A549 (cell line): ENCODE data around the gene LRRC45. TPM values are rescaled to one million over a fixed set of nuclear protein-coding genes. Genes with fewer than 3 reads are reported as not detected.

Experiments used
- ATAC-seq, 2 experiments: fragments of 200-7000 bp in 1 of 2; fragments of >200 bp in 1 of 2; cut with Nextera tagmentation in 1 of 2; cut with Tn5 transposase in 1 of 2; 3 replicates each; pipeline versions ENCODE4 v1.8.0 to v1.9.1; 2018 to 2020; ENCODE audit warnings: mild to moderate bottlenecking in 1 of 2, moderate library complexity in 1 of 2
- CTCF ChIA-PET: fragments of 300-600 bp; sonication (Branson Sonifier 250); formaldehyde crosslinking; extraction: SDS; loops from one replicate; lab custom pipeline; 2021; ENCODE audit warnings: antibody characterized with exemption, inconsistent platforms; lab: Yijun Ruan, JAX
- POLR2A ChIA-PET: fragments of 350-600 bp; formaldehyde crosslinking; extraction: SDS; loops from one replicate; lab custom pipeline; 2021; ENCODE audit warnings: antibody characterized with exemption, inconsistent platforms; lab: Yijun Ruan, JAX
- DNase-seq, 2 experiments: peaks; one replicate each; pipeline versions ENCODE4 v3.0.0 to v3.0.0-alpha.2; 2011 to 2016; ENCODE audit warnings: low read depth in 1 of 2, low spot score in 1 of 2
- FAIRE-seq: peaks from 2 replicates; lab custom pipeline; 2011; peaks lifted over from hg19 to GRCh38; lab: Jason Lieb, UNC
- H3K27ac ChIP-seq, 2 experiments: fragments of >200 bp; sonication (Bioruptor Twin); formaldehyde crosslinking; 3 replicates each; pipeline ENCODE4 v1.5.1; 2016 to 2017
- H3K4me1 ChIP-seq: fragments of >200 bp; sonication (Bioruptor Twin); formaldehyde crosslinking; 3 replicates; pipeline ENCODE4 v1.6.1; 2016
- H3K4me2 ChIP-seq: fragments of >200 bp; sonication (Bioruptor Twin); formaldehyde crosslinking; 3 replicates; pipeline ENCODE4 v1.6.1; 2016
- H3K4me3 ChIP-seq: fragments of >200 bp; sonication (Bioruptor Twin); formaldehyde crosslinking; 3 replicates; pipeline ENCODE4 v1.5.1; 2016
- H3K9me3 ChIP-seq: fragments of >200 bp; sonication (Bioruptor Twin); formaldehyde crosslinking; 3 replicates; pipeline ENCODE4 v1.6.1; 2016
- BHLHE40 ChIP-seq: IDR thresholded peaks from 2 replicates; pipeline ENCODE4 v1.6.1; 2012; ENCODE audit warnings: low read depth, low read length, inconsistent platforms
- CHD2 ChIP-seq: fragments of 150-350 bp; IDR thresholded peaks from 2 replicates; pipeline ENCODE4 v1.6.1; 2014; ENCODE audit warnings: low read length; ENCODE audit not compliant: partially characterized antibody
- EP300 ChIP-seq, 2 experiments: fragments of >200 bp; sonication (Bioruptor Twin); formaldehyde crosslinking; IDR thresholded peaks; 2 replicates in 1 of 2; 3 replicates in 1 of 2; pipeline ENCODE4 v1.6.1; 2016 to 2017
- FOSB ChIP-seq: fragments of 250-450 bp; sonication (Bioruptor Pico); IDR thresholded peaks from 2 replicates; pipeline ENCODE4 v1.5.0; 2020; ENCODE audit warnings: mild to moderate bottlenecking, moderate library complexity
- FOXS1 ChIP-seq: fragments of 250-450 bp; sonication (Bioruptor Pico); IDR thresholded peaks from 2 replicates; pipeline ENCODE4 v1.5.0; 2020; ENCODE audit warnings: mild to moderate bottlenecking, moderate library complexity
- GATA3 ChIP-seq: IDR thresholded peaks from 2 replicates; pipeline ENCODE4 v1.6.1; 2012; ENCODE audit warnings: borderline replicate concordance
- HDAC2 ChIP-seq: fragments of 200-600 bp; sonication (generic); IDR thresholded peaks from 2 replicates; pipeline ENCODE4 v1.6.1; 2016
- HOXA7 ChIP-seq: fragments of 250-450 bp; sonication (Bioruptor Pico); IDR thresholded peaks from 2 replicates; pipeline ENCODE4 v1.5.0; 2020; ENCODE audit warnings: mild to moderate bottlenecking, moderate library complexity
- HOXB5 ChIP-seq: fragments of 250-450 bp; sonication (Bioruptor Pico); IDR thresholded peaks from 2 replicates; pipeline ENCODE4 v1.5.0; 2020; ENCODE audit warnings: mild to moderate bottlenecking, moderate library complexity
- JUN ChIP-seq, 2 experiments: fragments of >200 bp; sonication (Bioruptor Twin); formaldehyde crosslinking; IDR thresholded peaks; 2 replicates in 1 of 2; 3 replicates in 1 of 2; pipeline ENCODE4 v1.6.1; 2016 to 2017
- KDM1A ChIP-seq: fragments of 200-600 bp; sonication (generic); IDR thresholded peaks from 2 replicates; pipeline ENCODE4 v1.6.1; 2016; ENCODE audit warnings: low read depth, mild to moderate bottlenecking
- KDM5A ChIP-seq: fragments of 200-600 bp; sonication (generic); IDR thresholded peaks from 2 replicates; pipeline ENCODE4 v1.6.1; 2016; ENCODE audit warnings: antibody characterized with exemption, mild to moderate bottlenecking
- MAFK ChIP-seq: fragments of 450-650 bp; IDR thresholded peaks from 2 replicates; pipeline ENCODE4 v1.6.1; 2014; ENCODE audit not compliant: partially characterized antibody
- MAZ ChIP-seq: fragments of 150-350 bp; IDR thresholded peaks from 2 replicates; pipeline ENCODE4 v1.6.1; 2014; ENCODE audit warnings: antibody characterized with exemption, low read depth, low read length, borderline replicate concordance
- NR3C1 ChIP-seq: fragments of >200 bp; sonication (Bioruptor Twin); formaldehyde crosslinking; IDR thresholded peaks from 3 replicates; pipeline ENCODE4 v1.6.1; 2017
- POLR2A ChIP-seq: IDR thresholded peaks from 2 replicates; pipeline ENCODE4 v1.6.1; 2012; ENCODE audit warnings: mild to moderate bottlenecking, low read length
- RAD21 ChIP-seq, 2 experiments: fragments of >200 bp in 1 of 2; sonication (Bioruptor Twin) in 1 of 2; formaldehyde crosslinking in 1 of 2; IDR thresholded peaks in 1 of 2; conservative IDR thresholded peaks in 1 of 2; 2 replicates in 1 of 2; 3 replicates in 1 of 2; pipeline ENCODE4 v1.6.1; 2012 to 2018; ENCODE audit warnings: inconsistent platforms in 1 of 2
- RFX5 ChIP-seq: fragments of 450-650 bp; IDR thresholded peaks from 2 replicates; pipeline ENCODE4 v1.7.1; 2014; ENCODE audit warnings: antibody characterized with exemption, mild to moderate bottlenecking, moderate library complexity
- RNF2 ChIP-seq: fragments of 200-600 bp; sonication (generic); IDR thresholded peaks from 2 replicates; pipeline ENCODE4 v1.6.1; 2016; ENCODE audit warnings: low read depth, mild to moderate bottlenecking, antibody characterized with exemption, moderate library complexity, borderline replicate concordance
- ZC3H11A ChIP-seq: fragments of 450-650 bp; IDR thresholded peaks from 2 replicates; pipeline ENCODE4 v1.6.1; 2014; ENCODE audit warnings: antibody characterized with exemption, mild to moderate bottlenecking
- ZFP36 ChIP-seq: fragments of 450-650 bp; IDR thresholded peaks from 2 replicates; pipeline ENCODE4 v1.6.1; 2014; ENCODE audit warnings: borderline replicate concordance; ENCODE audit not compliant: partially characterized antibody
- WGBS: methylation state at CpG from one replicate; pipeline ENCODE4 v1.1.6; 2017; ENCODE audit errors: missing lambda C conversion rate; 5-methylcytosine and 5-hydroxymethylcytosine counted together
- polyA plus RNA-seq, 4 experiments: library from polyadenylated mRNA; depleted of rRNA in 3 of 4; stranded (reverse); fragments of >200 nt; fragmentation: RNase III in 1 of 4; extraction: RNeasy Plus Mini Kit Qiagen cat#74134 plus additional on column Dnase treatment in 1 of 4; gene quantifications; 2 replicates in 3 of 4; 3 replicates in 1 of 4; pipeline ENCODE4 v1.2.3, GENCODE V29; 2011 to 2017
- TF ChIP-seq, protein P1 (sequence below): fragments of 450-650 bp; IDR thresholded peaks from 2 replicates; pipeline ENCODE4 v1.6.1; 2014; ENCODE audit warnings: antibody characterized with exemption
- TF ChIP-seq, protein P2 (sequence below): IDR thresholded peaks from 2 replicates; pipeline ENCODE4 v1.6.1; 2012; ENCODE audit warnings: low read depth, borderline replicate concordance
- TF ChIP-seq, protein P3 (sequence below): fragments of 250-450 bp; sonication (Bioruptor Pico); IDR thresholded peaks from 2 replicates; pipeline ENCODE4 v1.5.0; 2020; ENCODE audit warnings: low read depth, mild to moderate bottlenecking, moderate library complexity
- TF ChIP-seq, protein P4 (sequence below): fragments of 250-450 bp; sonication (Bioruptor Pico); IDR thresholded peaks from 2 replicates; pipeline ENCODE4 v1.5.0; 2021; ENCODE audit warnings: mild to moderate bottlenecking, moderate library complexity, borderline replicate concordance
- TF ChIP-seq, protein P5 (sequence below): fragments of >200 bp; sonication (Bioruptor Twin); formaldehyde crosslinking; IDR thresholded peaks from 3 replicates; pipeline ENCODE4 v1.5.1; 2016

LRRC45 gene
- polyA plus RNA-seq, 2 of the 4 experiments (the other 2 are of a cell fraction), result 6.4 to 24.5 TPM

DNA sequence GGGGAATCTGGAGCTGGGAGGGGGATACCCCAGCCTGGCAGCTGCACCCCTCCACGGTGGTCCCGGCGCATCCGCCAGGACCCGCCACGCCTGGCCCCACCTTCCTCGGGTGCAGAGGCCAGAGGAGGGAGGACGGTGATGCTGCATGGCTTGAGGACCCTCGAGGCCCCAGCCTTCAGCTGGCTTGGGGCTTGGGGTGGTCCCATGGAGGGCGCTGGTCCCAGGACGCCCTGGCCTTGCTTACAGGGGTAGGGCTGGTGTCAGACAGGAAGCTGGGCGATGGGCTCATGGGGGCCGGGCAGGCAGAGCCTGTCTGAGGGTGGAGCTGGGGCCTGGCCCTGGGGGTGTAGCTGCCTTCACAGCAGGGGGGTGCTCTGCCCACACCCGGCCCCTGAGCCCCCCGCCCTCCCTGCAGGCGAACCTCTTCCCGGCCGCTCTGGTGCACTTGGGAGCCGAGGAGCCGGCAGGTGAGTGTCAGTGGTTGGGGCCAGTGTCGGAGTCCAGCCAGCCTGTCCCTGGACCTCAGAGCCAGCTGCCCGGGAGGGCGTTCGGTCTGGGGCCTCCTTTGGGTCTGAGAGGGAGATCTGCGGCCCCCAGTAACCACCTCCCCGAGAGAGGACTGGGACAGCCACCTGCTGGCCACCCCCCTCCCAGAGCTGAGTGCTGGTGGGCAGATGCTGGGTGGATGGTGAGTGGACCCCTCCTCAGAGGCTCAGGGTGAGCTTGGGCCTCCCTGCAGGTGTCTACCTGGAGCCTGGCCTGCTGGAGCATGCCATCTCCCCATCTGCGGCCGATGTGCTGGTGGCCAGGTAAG, 6.8 kb upstream of the LRRC45 start:
- no peak for FAIRE-seq
- H3K9me3 ChIP-seq, result no peaks in the 10 kb centered on the region
- no peak for ATAC-seq
- TF ChIP-seq FOSB (no peak), KDM5A (no peak)
- ChIA-PET CTCF (interaction anchor here (1.0 to 33.2 kb wide), 11 partner anchors 9 to 88 kb away, joined by 3 to 794 read pairs (median 5); partner anchors contain the start of genes MAFG, NOTUM, PYCR1 and RAC3), POLR2A (interaction anchor here (0.5 kb wide), 1 partner anchor 19 kb away, joined by 5 read pairs; no protein-coding TSS in a partner anchor)
- peaks cover 25% of the 10 kb centered on the region for H3K4me1 ChIP-seq
- 87% methylated on average over 12 of the region's 28 CpGs for WGBS
- no peak overlapping the region for H3K27ac ChIP-seq
- H3K4me2 ChIP-seq, result no peak overlapping the region
- H3K4me3 ChIP-seq, result no peak overlapping the region
- no peak for DNase-seq

DNA sequence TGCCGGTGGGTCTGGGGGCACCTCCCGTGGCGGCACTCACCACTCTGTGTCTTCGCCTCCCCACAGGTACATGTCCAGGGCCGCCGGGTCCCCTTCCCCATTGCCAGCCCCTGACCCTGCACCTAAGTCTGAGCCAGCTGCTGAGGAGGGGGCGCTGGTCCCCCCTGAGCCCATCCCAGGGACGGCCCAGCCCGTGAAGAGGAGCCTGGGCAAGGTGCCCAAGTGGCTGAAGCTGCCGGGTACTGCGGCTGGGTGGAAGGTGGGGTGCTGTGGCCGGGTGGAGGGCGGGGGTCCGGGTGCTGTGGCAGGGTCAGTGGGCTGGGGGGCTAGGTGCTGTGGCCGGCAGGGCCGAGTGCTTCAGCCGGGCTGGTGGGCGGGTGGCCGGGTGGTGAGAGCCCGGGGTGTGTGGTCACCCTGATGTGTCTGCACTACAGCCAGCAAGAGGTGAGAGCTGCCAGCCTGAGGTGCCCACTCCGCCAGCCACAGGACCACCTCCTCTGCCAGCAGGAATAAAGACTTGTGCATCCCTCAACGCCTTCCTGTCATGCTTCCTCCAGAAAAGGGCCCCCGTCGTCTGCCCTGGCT, 6.1 kb upstream of the LRRC45 start:
- H3K9me3 ChIP-seq, result no peaks in the 10 kb centered on the region
- POLR2A ChIA-PET, result interaction anchor here (0.5 kb wide), 1 partner anchor 20 kb away, joined by 5 read pairs; no protein-coding TSS in a partner anchor
- H3K27ac ChIP-seq, result no peak overlapping the region
- H3K4me2 ChIP-seq, result no peak overlapping the region
- WGBS, result 94% methylated on average over 19 of the region's 24 CpGs
- DNase-seq, result no peak
- FAIRE-seq, result no peak
- TF ChIP-seq MAZ (no peak), EP300 (IDR thresholded peaks at IDR 0.05) (no peak), MAFK (no peak), HOXA7 (no peak)
- TF ChIP-seq, protein P1, sequence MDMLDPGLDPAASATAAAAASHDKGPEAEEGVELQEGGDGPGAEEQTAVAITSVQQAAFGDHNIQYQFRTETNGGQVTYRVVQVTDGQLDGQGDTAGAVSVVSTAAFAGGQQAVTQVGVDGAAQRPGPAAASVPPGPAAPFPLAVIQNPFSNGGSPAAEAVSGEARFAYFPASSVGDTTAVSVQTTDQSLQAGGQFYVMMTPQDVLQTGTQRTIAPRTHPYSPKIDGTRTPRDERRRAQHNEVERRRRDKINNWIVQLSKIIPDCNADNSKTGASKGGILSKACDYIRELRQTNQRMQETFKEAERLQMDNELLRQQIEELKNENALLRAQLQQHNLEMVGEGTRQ, result no peak
- TF ChIP-seq, protein P2, sequence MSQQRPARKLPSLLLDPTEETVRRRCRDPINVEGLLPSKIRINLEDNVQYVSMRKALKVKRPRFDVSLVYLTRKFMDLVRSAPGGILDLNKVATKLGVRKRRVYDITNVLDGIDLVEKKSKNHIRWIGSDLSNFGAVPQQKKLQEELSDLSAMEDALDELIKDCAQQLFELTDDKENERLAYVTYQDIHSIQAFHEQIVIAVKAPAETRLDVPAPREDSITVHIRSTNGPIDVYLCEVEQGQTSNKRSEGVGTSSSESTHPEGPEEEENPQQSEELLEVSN, result no peak
- H3K4me3 ChIP-seq, result no peak overlapping the region
- ATAC-seq, result no peak
- peaks cover 32% of the 10 kb centered on the region for H3K4me1 ChIP-seq
- CTCF ChIA-PET, result interaction anchor here (1.0 to 33.2 kb wide), 9 partner anchors 10 to 89 kb away, joined by 3 to 794 read pairs (median 6); partner anchors contain the start of genes MAFG, NOTUM, PYCR1 and RAC3

DNA sequence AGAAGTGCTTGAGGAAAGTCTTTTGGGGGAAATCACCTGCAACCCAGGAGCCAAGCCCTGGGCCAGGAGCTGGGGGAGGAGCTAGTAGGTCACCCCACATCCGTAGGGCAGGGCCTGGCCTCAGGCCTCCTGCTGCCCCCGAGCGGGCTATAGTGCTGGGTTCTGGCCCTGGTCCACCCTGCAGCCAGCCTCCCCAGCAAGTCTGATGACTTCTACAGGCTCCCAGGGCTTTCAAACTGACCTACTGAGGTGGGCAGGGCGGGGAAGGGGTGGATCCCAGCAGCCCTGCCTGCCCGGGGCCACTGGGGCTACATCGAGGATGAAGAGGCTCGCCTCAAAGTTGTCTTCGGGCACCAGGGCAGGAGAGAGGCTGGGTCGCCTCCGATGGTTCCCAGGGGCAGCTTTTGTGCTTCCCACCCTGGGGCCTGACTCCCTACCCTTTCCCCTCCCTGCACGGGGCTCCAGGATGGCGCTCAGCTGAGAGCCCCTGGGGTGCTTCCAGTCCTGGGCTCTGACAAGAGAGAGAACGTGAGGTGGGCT, 5.4 kb upstream of the LRRC45 start:
- ATAC-seq (no peak), FAIRE-seq (no peak), DNase-seq (no peak)
- POLR2A ChIA-PET, result no interaction called here
- Histone ChIP-seq H3K4me2 (no peak overlapping the region), H3K4me1 (peaks cover 32% of the 10 kb centered on the region), H3K4me3 (no peak overlapping the region), H3K27ac (peak overlapping the region in 1 of 2 experiments; percentile 40; a peak in 1 of 6 replicates), H3K9me3 (no peaks in the 10 kb centered on the region)
- WGBS, result 82% methylated on average over 13 of the region's 13 CpGs
- TF ChIP-seq NR3C1 (no peak), HDAC2 (no peak), JUN (IDR thresholded peaks at IDR 0.05) (no peak), RNF2 (no peak), ZC3H11A (no peak), ZFP36 (no peak), FOXS1 (CRISPR knock-in tag) (no peak), GATA3 (no peak), HOXB5 (CRISPR knock-in tag) (no peak), FOSB (no peak), RAD21 (conservative IDR thresholded peaks at IDR 0.05 in 1 of 2, IDR thresholded peaks at IDR 0.05 in 1 of 2) (no peak), KDM1A (no peak), BHLHE40 (no peak), POLR2A (no peak), MAFK (no peak), RFX5 (no peak), CHD2 (no peak)
- TF ChIP-seq, protein P3, sequence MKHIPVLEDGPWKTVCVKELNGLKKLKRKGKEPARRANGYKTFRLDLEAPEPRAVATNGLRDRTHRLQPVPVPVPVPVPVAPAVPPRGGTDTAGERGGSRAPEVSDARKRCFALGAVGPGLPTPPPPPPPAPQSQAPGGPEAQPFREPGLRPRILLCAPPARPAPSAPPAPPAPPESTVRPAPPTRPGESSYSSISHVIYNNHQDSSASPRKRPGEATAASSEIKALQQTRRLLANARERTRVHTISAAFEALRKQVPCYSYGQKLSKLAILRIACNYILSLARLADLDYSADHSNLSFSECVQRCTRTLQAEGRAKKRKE (CRISPR knock-in tag), result no peak
- TF ChIP-seq, protein P4, sequence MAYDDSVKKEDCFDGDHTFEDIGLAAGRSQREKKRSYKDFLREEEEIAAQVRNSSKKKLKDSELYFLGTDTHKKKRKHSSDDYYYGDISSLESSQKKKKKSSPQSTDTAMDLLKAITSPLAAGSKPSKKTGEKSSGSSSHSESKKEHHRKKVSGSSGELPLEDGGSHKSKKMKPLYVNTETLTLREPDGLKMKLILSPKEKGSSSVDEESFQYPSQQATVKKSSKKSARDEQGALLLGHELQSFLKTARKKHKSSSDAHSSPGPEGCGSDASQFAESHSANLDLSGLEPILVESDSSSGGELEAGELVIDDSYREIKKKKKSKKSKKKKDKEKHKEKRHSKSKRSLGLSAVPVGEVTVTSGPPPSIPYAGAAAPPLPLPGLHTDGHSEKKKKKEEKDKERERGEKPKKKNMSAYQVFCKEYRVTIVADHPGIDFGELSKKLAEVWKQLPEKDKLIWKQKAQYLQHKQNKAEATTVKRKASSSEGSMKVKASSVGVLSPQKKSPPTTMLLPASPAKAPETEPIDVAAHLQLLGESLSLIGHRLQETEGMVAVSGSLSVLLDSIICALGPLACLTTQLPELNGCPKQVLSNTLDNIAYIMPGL (CRISPR knock-in tag), result no peak
- TF ChIP-seq, protein P5, sequence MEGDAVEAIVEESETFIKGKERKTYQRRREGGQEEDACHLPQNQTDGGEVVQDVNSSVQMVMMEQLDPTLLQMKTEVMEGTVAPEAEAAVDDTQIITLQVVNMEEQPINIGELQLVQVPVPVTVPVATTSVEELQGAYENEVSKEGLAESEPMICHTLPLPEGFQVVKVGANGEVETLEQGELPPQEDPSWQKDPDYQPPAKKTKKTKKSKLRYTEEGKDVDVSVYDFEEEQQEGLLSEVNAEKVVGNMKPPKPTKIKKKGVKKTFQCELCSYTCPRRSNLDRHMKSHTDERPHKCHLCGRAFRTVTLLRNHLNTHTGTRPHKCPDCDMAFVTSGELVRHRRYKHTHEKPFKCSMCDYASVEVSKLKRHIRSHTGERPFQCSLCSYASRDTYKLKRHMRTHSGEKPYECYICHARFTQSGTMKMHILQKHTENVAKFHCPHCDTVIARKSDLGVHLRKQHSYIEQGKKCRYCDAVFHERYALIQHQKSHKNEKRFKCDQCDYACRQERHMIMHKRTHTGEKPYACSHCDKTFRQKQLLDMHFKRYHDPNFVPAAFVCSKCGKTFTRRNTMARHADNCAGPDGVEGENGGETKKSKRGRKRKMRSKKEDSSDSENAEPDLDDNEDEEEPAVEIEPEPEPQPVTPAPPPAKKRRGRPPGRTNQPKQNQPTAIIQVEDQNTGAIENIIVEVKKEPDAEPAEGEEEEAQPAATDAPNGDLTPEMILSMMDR, result no peak
- CTCF ChIA-PET, result interaction anchor here (0.7 to 33.2 kb wide), 8 partner anchors 11 to 148 kb away, joined by 3 to 794 read pairs (median 26); partner anchors contain the start of genes NOTUM and RAC3
